G401 (cell line): ENCODE data around the gene TRIM14. TPM values are rescaled to one million over a fixed set of nuclear protein-coding genes. Genes with fewer than 3 reads are reported as not detected.
"Not testable (repeated sequence)": the region's sequence is repeated elsewhere in the genome, so short reads cannot be mapped to it uniquely, and the experiment has no call there.

Experiments
- DNase-seq: peaks from one replicate; pipeline ENCODE4 v3.0.0-alpha.2; 2015; ENCODE audit warnings: low spot score
- in situ Hi-C: cut with HindIII; loops from 2 replicates; pipeline ENCODE4 v1.10.0; 2016; ENCODE audit warnings: low sequenced_read_pairs, mixed read lengths
- total RNA-seq: library from RNA; depleted of rRNA; stranded (reverse); fragments of >200 nt; shearing (Covaris generic); gene quantifications from 2 replicates; pipeline ENCODE4 v1.2.3, GENCODE V29; 2014

The TRIM14 gene
- total RNA-seq, 1 experiment from 2014 or later, result 10.2 TPM

DNA sequence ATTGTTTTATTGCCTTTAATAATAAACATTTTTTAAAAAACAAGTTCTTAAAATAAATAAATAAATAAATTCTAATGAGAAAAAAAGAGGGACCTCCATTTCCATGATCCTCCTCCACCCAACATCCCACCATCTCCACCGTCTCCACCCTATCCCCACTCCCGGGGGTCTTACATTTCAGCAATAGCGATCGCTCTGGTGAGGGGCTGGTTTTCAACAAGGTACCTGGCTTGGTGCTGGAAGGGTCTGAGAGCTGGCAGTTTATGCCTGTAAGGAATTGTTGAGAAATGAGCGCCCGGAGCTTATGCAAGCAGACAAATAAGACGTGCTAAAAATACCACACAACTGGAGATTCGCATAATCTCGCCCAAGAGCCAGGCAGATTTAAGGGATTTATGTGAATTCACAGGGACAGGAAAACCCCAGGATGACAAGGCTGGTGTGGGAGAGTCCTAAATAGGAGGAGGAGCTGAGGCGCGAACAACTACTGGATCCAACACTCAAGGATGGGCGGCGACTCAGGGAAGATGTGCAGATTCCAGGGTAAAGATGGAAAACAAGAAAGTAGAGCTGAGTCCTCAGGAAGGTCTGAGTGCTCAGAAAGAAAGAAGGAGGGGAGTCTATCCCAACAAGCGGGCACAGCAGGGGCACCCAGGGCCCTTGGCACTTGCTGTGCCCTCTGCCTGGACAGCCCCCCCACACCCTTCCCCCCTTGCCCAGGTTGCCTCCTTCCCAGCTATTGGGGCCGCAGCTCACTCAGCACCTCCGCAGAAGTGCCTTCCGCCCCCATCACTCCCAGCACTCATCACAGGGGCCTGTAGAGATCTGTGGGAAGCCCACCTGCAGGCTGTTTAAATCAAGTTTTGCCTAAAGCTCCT is 27.0 kb downstream of the TRIM14 start:
- in situ Hi-C loops, result no loop called here
- no peak for DNase-seq

DNA sequence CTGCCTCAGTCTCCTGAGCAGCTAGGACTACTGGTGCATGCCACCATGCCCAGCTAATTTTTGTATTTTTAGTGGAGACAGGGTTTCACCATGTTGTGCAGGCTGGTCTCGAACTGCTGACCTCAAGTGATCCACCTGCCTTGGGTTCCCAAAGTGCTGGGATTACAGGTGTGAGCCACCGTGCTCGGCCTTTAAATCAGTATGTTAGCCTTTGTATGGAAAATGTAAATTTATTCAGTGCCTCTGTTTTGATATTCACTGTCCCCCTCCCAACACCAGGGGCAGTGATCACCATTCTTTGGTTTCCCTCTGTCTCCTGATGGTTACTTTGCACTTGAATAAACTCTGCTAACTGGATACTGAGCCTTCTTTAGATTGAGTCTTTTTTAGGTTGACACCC is 28.3 kb downstream of the TRIM14 start:
- DNase-seq, in situ Hi-C loops: not testable (repeated sequence)

DNA sequence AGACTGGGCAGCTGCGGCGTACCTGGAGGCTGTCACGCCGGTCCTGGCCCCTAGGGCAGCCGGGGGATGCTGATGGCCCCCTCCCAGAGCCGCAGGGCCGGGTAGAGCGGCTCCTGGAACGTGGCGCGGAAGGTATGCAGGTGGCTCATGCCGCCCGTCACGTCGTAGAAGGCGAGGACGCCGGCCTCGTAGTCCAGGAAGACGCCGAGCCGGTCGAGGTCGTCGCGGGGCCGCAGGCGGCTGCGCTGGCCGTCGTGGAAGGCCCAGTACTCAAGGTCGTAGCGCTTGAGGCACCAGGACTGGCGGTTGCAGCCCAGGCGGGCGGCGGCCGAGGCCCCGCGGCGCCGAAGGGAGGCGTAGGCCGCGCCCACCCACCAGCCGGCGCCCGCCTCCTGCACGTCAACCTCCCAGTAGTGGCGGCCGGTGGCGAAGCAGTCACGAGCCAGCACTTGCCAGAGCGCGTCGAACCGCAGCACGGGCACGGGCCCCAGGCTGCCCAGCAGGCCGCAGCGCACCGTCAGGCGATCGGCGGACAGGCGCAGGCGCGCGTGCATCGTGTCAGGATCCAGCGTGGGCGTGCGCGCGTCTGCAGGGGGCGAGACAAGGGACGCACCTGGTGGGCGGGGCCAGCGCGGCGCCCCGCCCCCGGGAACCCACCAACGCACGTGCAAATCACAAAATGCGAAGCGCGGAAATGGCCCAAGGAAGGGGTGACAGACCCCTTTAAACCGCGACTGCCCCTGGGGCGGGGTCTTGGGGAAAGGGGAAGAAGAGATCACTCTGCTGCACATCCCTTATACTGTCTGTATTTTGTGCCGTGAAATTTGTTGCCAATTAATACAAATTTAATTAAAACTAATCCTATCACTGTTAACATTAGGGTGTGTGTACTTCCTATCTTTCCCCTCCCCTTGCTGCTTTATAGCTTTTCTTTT is 31.3 kb downstream of the TRIM14 start:
- no peak for DNase-seq

DNA sequence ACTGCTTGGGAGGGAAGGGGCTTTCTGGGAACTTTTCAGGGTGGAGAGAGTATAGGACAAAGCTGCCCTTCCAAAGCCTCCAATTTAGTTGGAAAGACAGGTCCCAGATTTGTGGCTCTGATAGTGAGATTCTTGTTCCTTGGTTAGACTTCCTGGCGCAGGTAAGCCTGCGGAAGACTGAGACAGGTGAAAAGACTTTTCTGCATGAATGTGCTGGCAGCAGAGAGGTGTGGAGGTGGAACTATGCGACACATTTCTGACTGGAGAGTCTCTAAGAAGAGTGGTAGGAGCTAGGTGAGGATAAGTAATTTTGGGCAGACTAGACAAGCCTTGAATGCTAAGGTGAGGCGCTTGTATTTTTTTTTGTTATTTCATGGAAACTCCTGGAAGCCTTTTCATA is 32.6 kb downstream of the TRIM14 start:
- no peak for DNase-seq
- in situ Hi-C loops, result no loop called here

More for the DNA sequence above, 31.3 kb downstream of the TRIM14 start:
- in situ Hi-C loops, result no loop called here

DNA sequence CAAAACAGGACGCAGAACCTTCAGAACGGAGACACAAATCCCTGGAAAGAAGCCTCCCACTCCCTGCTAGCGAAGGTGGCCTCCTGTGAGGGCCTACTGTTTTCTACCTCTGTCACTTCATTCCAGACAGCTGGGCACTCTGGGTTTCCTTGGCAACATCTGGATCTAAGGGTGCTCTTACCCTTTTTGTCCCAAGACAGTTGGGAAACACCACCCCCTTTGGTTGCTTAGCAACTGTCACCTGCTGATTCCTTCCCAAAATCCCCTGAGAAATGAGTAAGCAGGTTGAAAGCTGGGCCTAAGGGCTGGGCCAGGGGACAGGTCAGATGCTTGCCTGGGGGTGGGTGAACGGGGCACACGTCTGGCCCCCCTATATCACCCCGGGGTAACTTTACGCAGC is 33.1 kb downstream of the TRIM14 start:
- in situ Hi-C loops, result no loop called here
- DNase-seq, result no peak

DNA sequence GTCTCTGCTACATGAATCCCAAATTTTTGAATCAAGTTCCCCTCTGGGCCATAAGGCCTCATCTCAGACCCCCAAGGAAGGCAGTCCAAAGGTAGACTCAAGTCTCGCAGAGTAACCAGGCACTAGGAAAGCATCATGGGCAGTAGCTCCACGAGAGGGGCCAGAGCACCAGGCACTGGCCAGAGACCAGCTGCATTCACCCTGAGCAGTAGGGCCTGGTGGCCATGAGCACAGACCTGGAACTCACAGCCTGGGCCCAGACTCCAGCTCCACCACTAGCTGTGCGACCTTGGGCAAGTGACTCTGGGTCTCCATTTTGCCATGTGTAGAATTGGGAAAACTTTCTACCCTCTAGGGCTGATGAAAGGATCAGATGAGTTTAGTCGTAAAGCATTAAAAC is 34.0 kb downstream of the TRIM14 start:
- in situ Hi-C loops, result no loop called here

DNA sequence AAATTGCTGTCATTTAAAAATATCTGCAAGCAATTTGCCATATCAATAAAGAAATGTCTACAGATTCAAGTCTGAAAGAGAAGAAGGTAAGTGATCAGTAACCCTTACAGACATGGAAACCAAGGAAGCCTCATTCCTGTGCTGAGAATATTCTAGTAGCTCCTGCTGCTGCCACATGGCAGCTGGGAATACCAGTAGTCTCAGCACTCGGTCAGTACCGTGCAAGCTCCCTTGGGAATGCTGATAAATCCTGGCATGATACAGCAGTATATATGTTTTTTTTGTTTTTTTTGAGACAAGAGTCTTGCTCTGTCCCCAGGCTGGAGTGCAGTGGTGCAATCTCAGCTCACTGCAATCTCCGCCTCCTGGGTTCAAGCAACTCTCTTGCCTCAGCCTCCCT is 34.6 kb downstream of the TRIM14 start:
- in situ Hi-C loops, result no loop called here
- no peak for DNase-seq

More for the DNA sequence above, 34.0 kb downstream of the TRIM14 start:
- DNase-seq, result no peak

DNA sequence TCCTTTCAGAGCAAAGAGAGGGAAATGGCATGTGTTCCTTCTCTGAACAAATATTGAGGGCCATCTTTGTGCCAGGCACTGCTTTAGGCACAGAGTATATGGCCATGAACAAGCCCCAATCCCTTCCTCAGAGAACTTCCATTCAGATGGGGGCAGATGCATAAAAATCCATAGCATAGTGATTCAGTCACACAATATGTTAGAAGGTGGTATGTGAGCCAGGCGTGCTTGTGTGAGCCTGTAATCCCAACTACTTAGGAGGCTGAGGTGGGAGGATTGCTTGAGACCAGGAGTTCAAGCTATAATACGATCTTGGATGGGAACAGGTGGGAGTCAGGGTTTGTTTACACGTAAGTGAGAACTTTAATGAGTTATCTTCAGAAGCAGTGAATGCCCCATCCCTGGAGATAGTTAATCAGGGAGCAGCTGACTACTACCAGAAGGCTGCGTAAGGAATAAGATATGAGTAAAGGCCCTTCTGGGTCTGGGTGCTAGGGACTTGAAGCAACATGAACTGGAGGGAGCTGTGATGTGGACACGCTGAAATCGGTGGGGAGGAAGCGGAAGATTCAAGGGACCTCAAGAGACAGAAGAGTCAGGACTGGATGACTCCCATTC is 35.3 kb downstream of the TRIM14 start:
- DNase-seq, result no peak
- in situ Hi-C loops, result no loop called here

DNA sequence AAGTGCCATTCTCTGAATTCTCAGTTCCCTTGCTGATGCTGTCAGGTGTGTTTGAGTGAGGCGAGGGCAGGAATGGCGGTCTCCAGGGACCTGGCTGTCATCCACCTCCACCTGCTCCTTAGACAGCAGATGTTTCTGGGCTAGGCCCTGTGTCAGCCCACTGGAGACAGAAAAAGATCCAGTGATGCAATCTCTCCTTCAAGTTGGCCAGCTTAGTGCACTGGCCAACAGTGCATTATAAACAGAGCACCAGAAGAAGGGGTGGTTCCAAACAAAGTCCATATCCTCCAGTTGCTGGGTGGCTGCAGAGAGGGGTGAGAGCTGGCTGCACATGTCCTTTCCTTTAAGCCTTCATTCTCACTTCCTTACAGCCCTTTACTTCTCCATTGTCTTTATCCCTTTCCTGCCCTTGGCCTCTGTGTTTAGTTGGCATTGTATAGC is 35.9 kb downstream of the TRIM14 start:
- in situ Hi-C loops, result no loop called here
- DNase-seq, result no peak

DNA sequence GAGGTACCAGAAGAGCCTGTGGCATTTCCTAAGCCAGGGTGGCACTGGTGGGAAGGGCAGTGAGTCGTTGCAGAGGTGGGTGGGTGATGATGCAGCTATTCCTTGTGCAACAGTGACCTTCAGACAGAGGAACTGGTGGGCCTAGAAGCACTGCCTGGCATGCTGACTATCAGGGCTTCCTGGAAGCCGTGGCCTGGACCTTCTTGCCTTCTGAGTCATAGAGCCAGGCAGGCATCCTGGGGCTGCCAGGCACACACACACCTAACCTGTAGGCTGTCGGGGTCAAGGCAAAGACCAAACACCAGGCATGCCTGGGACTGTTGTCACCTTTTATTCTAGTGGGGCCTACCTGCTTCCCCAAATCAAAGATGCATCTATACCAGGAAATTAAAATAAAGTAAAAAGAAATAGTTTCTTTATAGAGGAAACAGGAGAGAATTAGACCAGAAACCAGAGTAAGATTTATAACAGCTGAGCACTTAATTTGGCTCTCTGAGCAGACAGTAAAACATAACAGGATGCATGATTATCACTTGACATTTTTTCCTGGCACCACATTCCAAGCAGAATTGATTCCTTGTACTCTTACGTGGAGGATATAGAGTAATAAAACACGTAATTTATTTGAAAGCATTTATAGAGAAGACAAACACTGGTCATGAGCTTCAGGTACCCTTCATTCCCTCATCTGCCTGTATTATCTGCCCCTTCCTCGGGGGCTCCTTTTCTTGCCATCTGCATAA is 37.4 kb downstream of the TRIM14 start:
- in situ Hi-C loops, result no loop called here
- DNase-seq, result no peak

DNA sequence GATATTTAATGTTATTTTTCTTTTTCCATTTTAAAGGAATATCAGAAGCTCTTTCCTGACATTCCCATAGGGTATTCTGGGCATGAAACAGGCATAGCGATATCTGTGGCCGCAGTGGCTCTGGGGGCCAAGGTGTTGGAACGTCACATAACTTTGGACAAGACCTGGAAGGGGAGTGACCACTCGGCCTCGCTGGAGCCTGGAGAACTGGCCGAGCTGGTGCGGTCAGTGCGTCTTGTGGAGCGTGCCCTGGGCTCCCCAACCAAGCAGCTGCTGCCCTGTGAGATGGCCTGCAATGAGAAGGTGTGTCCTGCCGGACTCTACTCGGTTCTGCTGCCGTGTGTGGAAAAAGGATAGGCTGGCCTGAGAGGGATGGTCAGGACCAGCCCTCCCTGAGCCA is 38.2 kb downstream of the TRIM14 start:
- DNase-seq, result no peak
- in situ Hi-C loops, result no loop called here

DNA sequence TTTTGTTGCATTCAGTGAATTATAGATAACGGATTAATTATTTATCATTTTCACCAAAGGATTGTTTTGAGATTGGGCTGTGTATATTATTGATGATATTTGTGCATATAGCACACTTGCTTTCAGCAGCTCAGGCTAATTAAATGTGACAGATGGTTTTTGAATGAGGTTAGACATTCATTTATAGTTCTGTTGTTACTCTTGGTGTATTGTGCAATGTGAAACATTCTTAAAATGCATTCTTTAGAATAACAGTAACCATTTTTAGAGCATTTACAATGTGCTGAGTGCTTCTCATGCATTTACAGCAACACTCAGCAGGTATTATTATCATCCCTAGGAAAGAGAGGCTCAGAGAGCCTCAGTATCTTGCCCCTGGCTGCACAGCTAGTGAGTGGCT is 38.7 kb downstream of the TRIM14 start:
- no peak for DNase-seq
- in situ Hi-C loops, result no loop called here

DNA sequence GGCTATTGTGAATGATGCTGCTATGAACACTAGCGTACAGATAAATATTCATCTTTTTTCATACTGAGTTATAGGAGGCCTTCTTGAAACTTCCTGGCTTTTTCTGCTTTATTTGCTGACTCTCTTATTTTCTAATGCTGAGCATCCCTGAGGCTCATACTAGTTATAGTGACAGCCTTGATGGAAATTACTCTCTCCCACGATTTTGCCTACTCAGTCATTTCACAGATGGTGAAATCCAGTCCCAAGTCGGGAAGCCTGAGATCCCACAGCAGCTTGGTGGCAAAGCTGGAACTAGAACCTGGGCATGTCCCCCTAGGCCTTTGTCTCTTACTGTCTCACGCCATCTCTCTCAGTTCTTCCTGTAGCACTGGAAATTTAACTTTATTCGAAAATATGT is 40.1 kb downstream of the TRIM14 start:
- no peak for DNase-seq
- in situ Hi-C loops, result no loop called here

DNA sequence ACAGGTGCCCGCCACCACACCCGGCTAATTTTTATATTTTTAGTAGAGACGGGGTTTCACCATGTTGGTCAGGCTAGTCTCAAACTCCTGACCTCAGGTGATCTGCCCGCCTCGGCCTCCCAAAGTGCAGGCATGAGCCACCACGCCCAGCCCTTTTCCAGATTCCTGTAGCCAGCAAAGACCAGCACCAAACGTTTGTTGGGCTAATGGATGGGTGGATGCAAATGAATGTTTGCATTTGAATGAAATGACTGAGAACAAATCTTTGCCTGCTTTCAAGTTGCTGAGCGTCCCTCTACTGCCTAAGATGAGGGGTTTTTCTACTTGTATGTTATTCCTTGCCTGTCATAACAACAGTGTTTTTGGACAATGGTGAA is 42.5 kb downstream of the TRIM14 start:
- in situ Hi-C loops, result not testable (repeated sequence)

DNA sequence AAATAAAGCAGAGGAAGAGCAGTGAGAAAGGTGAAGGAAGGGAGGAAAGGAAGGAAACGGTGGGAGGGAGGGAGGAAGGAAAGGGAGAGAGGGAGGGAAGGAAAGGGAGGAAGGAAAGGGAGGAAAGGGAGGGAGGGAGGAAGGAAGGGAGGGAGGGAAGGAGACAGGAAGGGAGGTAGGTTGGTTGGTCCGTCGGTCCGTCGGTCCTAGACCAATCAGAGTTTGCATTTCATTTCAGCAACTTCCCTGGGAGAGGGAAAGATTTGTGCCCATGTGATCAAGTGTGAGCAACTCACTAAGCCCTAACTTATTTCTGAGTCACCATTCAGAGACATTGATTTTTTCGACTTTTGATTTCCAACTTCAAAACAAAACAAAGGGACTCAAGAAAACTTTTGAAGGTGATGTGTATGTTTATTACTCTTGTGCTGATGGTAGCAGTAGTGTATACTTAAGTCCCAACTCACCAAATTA is 43.7 kb downstream of the TRIM14 start:
- in situ Hi-C loops, result no loop called here
- DNase-seq, result no peak

More for the DNA sequence above, 42.5 kb downstream of the TRIM14 start:
- not testable (repeated sequence) for DNase-seq

DNA sequence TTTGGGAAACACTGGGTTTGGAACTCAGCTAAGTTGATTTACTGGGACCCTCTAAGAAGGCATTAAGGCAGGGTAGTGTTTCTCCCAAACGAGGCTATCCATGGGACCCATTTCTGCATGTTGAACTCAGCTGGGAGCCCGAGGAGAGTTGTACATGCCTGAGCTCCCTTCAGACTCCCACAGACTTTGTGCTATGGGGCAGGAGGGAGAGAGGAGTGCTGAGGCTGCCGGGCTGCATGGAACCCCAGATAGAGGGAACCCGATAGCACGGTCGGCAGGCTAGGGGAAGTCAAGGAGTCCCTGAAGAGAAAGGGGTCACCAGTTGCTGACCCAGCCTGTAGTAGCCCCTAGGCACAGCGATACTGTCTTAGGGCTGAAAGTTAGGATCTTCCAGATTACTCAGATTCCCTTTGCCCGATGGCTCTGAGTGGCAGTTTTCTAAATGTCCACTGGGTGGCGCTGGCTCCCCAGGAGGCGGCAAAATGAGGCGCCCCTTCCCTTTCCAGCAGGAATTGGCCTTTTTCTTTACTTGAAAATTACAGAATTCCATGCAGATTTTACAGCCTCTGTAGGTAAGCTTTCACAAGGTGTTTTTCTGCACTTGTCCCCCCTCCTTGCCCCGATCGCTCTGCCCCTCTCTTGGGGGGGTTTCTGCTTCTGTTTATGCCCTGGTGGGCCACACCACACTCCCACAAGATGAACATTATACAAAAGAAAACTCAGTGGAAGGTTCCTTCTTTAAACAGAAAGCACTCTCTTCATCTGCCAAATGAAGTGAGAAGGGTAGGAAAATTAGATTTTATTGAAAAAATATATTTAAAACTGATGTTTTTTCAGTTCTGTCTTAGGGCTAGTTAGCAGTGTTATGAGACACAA is 44.7 kb downstream of the TRIM14 start:
- peak; percentile 71 for DNase-seq
- in situ Hi-C loops, result no loop called here

DNA sequence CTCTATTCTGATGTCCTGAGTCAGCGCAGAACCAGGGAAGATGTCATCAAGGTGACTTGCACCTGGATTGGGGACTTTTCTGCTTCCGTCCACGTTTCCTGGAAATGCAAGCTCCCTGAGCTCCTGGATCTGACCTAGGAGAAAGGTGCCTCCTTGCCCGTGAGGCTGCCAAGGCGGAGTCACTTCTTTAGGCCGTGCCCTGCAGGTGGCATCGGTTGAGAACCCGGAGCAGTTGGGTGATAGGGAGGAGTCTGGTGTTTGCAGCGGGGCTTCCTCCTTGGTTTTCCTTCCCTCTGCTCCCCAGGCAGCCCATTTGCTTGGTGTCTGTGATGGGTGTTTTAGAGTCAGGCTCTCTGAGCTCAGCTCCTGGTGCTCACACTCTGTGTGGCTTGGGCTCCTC is 47.3 kb downstream of the TRIM14 start:
- DNase-seq, result no peak
- in situ Hi-C loops, result no loop called here

DNA sequence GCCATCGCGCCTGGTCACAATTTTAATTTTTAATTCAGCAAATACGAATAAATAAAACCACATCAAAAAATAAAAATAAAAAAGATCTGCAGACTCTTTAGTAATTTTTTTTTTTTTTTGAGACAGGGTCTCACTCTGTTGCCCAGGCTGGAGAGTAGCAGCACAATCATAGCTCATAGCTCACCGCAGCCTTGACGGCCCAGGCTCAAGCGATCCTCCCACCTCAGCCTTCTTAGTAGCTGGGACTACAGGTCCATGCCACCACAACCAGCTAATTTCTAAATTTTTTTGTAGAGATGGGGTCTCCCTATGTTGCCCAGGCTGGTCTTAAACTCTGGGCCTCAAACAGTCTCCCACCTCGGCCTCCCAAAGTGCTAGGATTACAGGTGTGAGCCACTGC is 48.3 kb downstream of the TRIM14 start:
- in situ Hi-C loops, result no loop called here

More for the DNA sequence above, 48.3 kb downstream of the TRIM14 start:
- no peak for DNase-seq
